Suprapubic skin (tissue), 4 donors: ENCODE results near the gene MRPS23. TPM values are rescaled to one million over a fixed set of nuclear protein-coding genes. Genes with fewer than 3 reads are reported as not detected.
A peak's percentile ranks its signal among the peaks of the same experiment; 100 is the strongest.

Experiments
- DNase-seq, 2 donors: peaks; one replicate each; pipeline ENCODE4 v3.0.0-alpha.2; 2019; ENCODE audit warnings: low spot score in 2 of 2
- H3K27ac ChIP-seq: fragments of 200-600 bp; sonication (generic); one replicate; pipeline ENCODE4 v1.5.1; 2019
- H3K27me3 ChIP-seq: fragments of 200-600 bp; sonication (generic); one replicate; pipeline ENCODE4 v1.5.1; 2019
- H3K36me3 ChIP-seq: fragments of 200-600 bp; sonication (generic); one replicate; pipeline ENCODE4 v1.5.1; 2019
- H3K4me1 ChIP-seq: fragments of 200-600 bp; sonication (generic); one replicate; pipeline ENCODE4 v1.5.1; 2019
- H3K4me3 ChIP-seq: fragments of 200-600 bp; sonication (generic); one replicate; pipeline ENCODE4 v1.5.1; 2019; ENCODE audit warnings: mild to moderate bottlenecking
- H3K9me3 ChIP-seq: fragments of 200-600 bp; sonication (generic); one replicate; pipeline ENCODE4 v1.5.1; 2019
- CTCF ChIP-seq, 2 donors: fragments of 200-600 bp in 1 of 2; fragments of 450-650 bp in 1 of 2; sonication (generic) in 1 of 2; IDR thresholded peaks; one replicate each; pipeline ENCODE4 v1.5.1; 2016 to 2019; ENCODE audit warnings: antibody characterized with exemption in 2 of 2, mild to moderate bottlenecking in 1 of 2, moderate library complexity in 1 of 2
- EP300 ChIP-seq: sonication (generic); formaldehyde crosslinking; IDR thresholded peaks from one replicate; pipeline ENCODE4 v1.6.1; 2017; ENCODE audit warnings: antibody characterized with exemption
- POLR2A ChIP-seq, 2 donors: fragments of 450-650 bp; IDR thresholded peaks; one replicate each; pipeline ENCODE4 v1.6.1; 2017; ENCODE audit warnings: antibody characterized with exemption in 2 of 2, mild to moderate bottlenecking in 2 of 2, moderate library complexity in 2 of 2
- POLR2AphosphoS5 ChIP-seq, 3 donors: sonication (generic); formaldehyde crosslinking; IDR thresholded peaks; one replicate each; pipeline ENCODE4 v1.6.1; 2017; ENCODE audit warnings: antibody characterized with exemption in 3 of 3
- WGBS: methylation state at CpG from one replicate; pipeline ENCODE4 v1.1.5; 2018; 5-methylcytosine and 5-hydroxymethylcytosine counted together
- total RNA-seq, 4 donors: library from RNA; depleted of rRNA; stranded (reverse); fragments of >200 nt; gene quantifications; one replicate each; pipeline ENCODE4 v1.1.0, GENCODE V29; 2016

Gene MRPS23
- total RNA-seq, 4 donors from 2014 or later, result 7.4 to 15.2 (median 12.5) TPM

- no peak for TF ChIP-seq POLR2A (IDR thresholded peaks at IDR 0.05)
- TF ChIP-seq EP300, result no peak
- no peak for TF ChIP-seq CTCF (IDR thresholded peaks at IDR 0.05)
- no peak for TF ChIP-seq POLR2AphosphoS5 (IDR thresholded peaks at IDR 0.05)
- Histone ChIP-seq H3K9me3 (no peaks in the 10 kb centered on the region), H3K4me3 (no peak overlapping the region), H3K36me3 (no peaks in the 10 kb centered on the region), H3K4me1 (peaks cover 16% of the 10 kb centered on the region), H3K27ac (no peak overlapping the region), H3K27me3 (peaks cover 30% of the 10 kb centered on the region)
- no peak for DNase-seq
- WGBS, result 88% methylated on average over 1 of the region's 1 CpG
Measured at GRCh38 chr17:57814421-57814820, 35.4 kb downstream of the MRPS23 start.

- Histone ChIP-seq H3K4me1 (peaks cover 16% of the 10 kb centered on the region), H3K27me3 (peaks cover 10% of the 10 kb centered on the region), H3K9me3 (no peaks in the 10 kb centered on the region), H3K27ac (no peak overlapping the region), H3K4me3 (no peak overlapping the region), H3K36me3 (no peaks in the 10 kb centered on the region)
- TF ChIP-seq CTCF (IDR thresholded peaks at IDR 0.05), result no peak
- TF ChIP-seq POLR2AphosphoS5 (IDR thresholded peaks at IDR 0.05), result no peak
- no peak for TF ChIP-seq POLR2A (IDR thresholded peaks at IDR 0.05)
- 69% methylated on average over 8 of the region's 8 CpGs for WGBS
- DNase-seq, result no peak
Measured at GRCh38 chr17:57811638-57812280, 38.1 kb downstream of the MRPS23 start.

- Histone ChIP-seq H3K4me1 (peaks cover 16% of the 10 kb centered on the region), H3K27me3 (peaks cover 2% of the 10 kb centered on the region), H3K9me3 (no peaks in the 10 kb centered on the region), H3K4me3 (peak overlapping the region; percentile 25), H3K27ac (peak overlapping the region; percentile 50), H3K36me3 (no peaks in the 10 kb centered on the region)
- 11% methylated on average over 23 of the region's 31 CpGs for WGBS
- DNase-seq, result peak in 1 of 2 donors; percentile 59
- TF ChIP-seq EP300 (no peak), POLR2AphosphoS5 (IDR thresholded peaks at IDR 0.05) (no peak), CTCF (IDR thresholded peaks at IDR 0.05) (no peak), POLR2A (IDR thresholded peaks at IDR 0.05) (no peak)
Measured at GRCh38 chr17:57810721-57811637, 38.9 kb downstream of the MRPS23 start.

- H3K27me3 ChIP-seq, result no peaks in the 10 kb centered on the region
- no peak overlapping the region for H3K4me3 ChIP-seq
- peaks cover 16% of the 10 kb centered on the region for H3K4me1 ChIP-seq
- no peak overlapping the region for H3K27ac ChIP-seq
- TF ChIP-seq EP300, result no peak
- no peak for TF ChIP-seq POLR2A (IDR thresholded peaks at IDR 0.05)
- TF ChIP-seq CTCF (IDR thresholded peaks at IDR 0.05), result no peak
- no peak for DNase-seq
- H3K36me3 ChIP-seq, result no peaks in the 10 kb centered on the region
- WGBS, result 68% methylated on average over 5 of the region's 5 CpGs
- H3K9me3 ChIP-seq, result no peaks in the 10 kb centered on the region
Measured at GRCh38 chr17:57809879-57810278, 40.0 kb downstream of the MRPS23 start.

GRCh38 chr17:57808882-57809281 is 41.0 kb downstream of the MRPS23 start:
- TF ChIP-seq POLR2AphosphoS5 (IDR thresholded peaks at IDR 0.05) (no peak), POLR2A (IDR thresholded peaks at IDR 0.05) (no peak), EP300 (no peak), CTCF (IDR thresholded peaks at IDR 0.05) (no peak)
- Histone ChIP-seq H3K9me3 (no peaks in the 10 kb centered on the region), H3K4me1 (peaks cover 16% of the 10 kb centered on the region), H3K36me3 (no peaks in the 10 kb centered on the region), H3K4me3 (no peak overlapping the region), H3K27me3 (no peaks in the 10 kb centered on the region), H3K27ac (no peak overlapping the region)
- no peak for DNase-seq
- 74% methylated on average over 5 of the region's 5 CpGs for WGBS
